Measurements from ENCODE around the gene PTPRA.

- TF ChIP-seq CTCF (IDR thresholded peaks at IDR 0.05; ENCODE audit: low read depth, low read length), result no peak
- no peak for TF ChIP-seq POLR2A (IDR thresholded peaks at IDR 0.05; ENCODE audit: extremely low read depth, insufficient read length)
- TF ChIP-seq MAX (IDR thresholded peaks at IDR 0.05; ENCODE audit: low read depth, low read length), result no peak
- TF ChIP-seq MYC (IDR thresholded peaks at IDR 0.05; ENCODE audit: low read depth, low read length), result no peak
Observed at GRCh38 chr20:3031524-3032147, 158.4 kb downstream of the PTPRA start.
